Osteocyte (in vitro differentiated cells): ENCODE measurements around the gene PTTG1. TPM values are rescaled to one million over a fixed set of nuclear protein-coding genes. Genes with fewer than 3 reads are reported as not detected.

Experiments
- DNase-seq: peaks from one replicate; pipeline ENCODE4 v3.0.0; 2021; ENCODE audit warnings: mixed read lengths; ENCODE audit not compliant: unreplicated experiment; ENCODE audit errors: extremely low spot score
- H3K27ac Mint-ChIP-seq: one replicate; pipeline ENCODE4 v1.8.0; 2021; ENCODE audit warnings: mild to moderate bottlenecking, mixed read lengths; ENCODE audit not compliant: unreplicated experiment
- H3K27me3 Mint-ChIP-seq: one replicate; pipeline ENCODE4 v1.8.0; 2021; ENCODE audit warnings: mixed read lengths; ENCODE audit not compliant: unreplicated experiment
- H3K36me3 Mint-ChIP-seq: one replicate; pipeline ENCODE4 v1.8.0; 2021; ENCODE audit warnings: mixed read lengths; ENCODE audit not compliant: unreplicated experiment
- H3K4me1 Mint-ChIP-seq: one replicate; pipeline ENCODE4 v1.8.0; 2021; ENCODE audit warnings: mixed read lengths; ENCODE audit not compliant: unreplicated experiment
- H3K4me3 Mint-ChIP-seq: one replicate; pipeline ENCODE4 v1.8.0; 2021; ENCODE audit warnings: mild to moderate bottlenecking, moderate library complexity, mixed read lengths; ENCODE audit not compliant: unreplicated experiment
- H3K9me3 Mint-ChIP-seq: one replicate; pipeline ENCODE4 v1.8.0; 2021; ENCODE audit warnings: mixed read lengths; ENCODE audit not compliant: unreplicated experiment
- CTCF ChIP-seq: fragments of 200-600 bp; sonication (generic); IDR thresholded peaks from 2 replicates; pipeline ENCODE4 v1.5.0; 2021; ENCODE audit warnings: antibody characterized with exemption, mild to moderate bottlenecking, moderate library complexity
- total RNA-seq: library from RNA; stranded (reverse); gene quantifications from 2 replicates; pipeline ENCODE4 v1.2.1, GENCODE V29; 2021

Gene PTTG1
- total RNA-seq, 1 donor from 2014 or later = 20.7 TPM

- TF ChIP-seq CTCF = no peak
- Mint-ChIP-seq H3K4me1 (no peaks in the 10 kb centered on the region), H3K36me3 (no peaks in the 10 kb centered on the region), H3K27me3 (peaks cover 43% of the 10 kb centered on the region), H3K27ac (no peak overlapping the region), H3K9me3 (peaks cover 4% of the 10 kb centered on the region), H3K4me3 (no peak overlapping the region)
- no peak for DNase-seq
Observed at GRCh38 chr5:160445132-160445531, 23.5 kb downstream of the PTTG1 start.

GRCh38 chr5:160445751-160446150 is 24.1 kb downstream of the PTTG1 start:
- H3K4me1 Mint-ChIP-seq = no peaks in the 10 kb centered on the region
- no peaks in the 10 kb centered on the region for H3K36me3 Mint-ChIP-seq
- peaks cover 42% of the 10 kb centered on the region for H3K27me3 Mint-ChIP-seq
- H3K9me3 Mint-ChIP-seq = peaks cover 4% of the 10 kb centered on the region
- DNase-seq = no peak
- no peak overlapping the region for H3K27ac Mint-ChIP-seq
- no peak for TF ChIP-seq CTCF
- no peak overlapping the region for H3K4me3 Mint-ChIP-seq

- Mint-ChIP-seq H3K4me3 (no peak overlapping the region), H3K27ac (no peak overlapping the region), H3K36me3 (no peaks in the 10 kb centered on the region), H3K4me1 (no peaks in the 10 kb centered on the region), H3K27me3 (peaks cover 46% of the 10 kb centered on the region), H3K9me3 (peaks cover 4% of the 10 kb centered on the region)
- DNase-seq = no peak
- TF ChIP-seq CTCF = no peak
Observed at GRCh38 chr5:160448886-160449285, 27.2 kb downstream of the PTTG1 start.

GRCh38 chr5:160449458-160449857 is 27.8 kb downstream of the PTTG1 start:
- Mint-ChIP-seq H3K4me1 (no peaks in the 10 kb centered on the region), H3K9me3 (peaks cover 4% of the 10 kb centered on the region), H3K36me3 (no peaks in the 10 kb centered on the region), H3K27me3 (peaks cover 44% of the 10 kb centered on the region), H3K27ac (no peak overlapping the region), H3K4me3 (no peak overlapping the region)
- no peak for DNase-seq
- no peak for TF ChIP-seq CTCF

GRCh38 chr5:160450164-160450932 is 28.7 kb downstream of the PTTG1 start:
- H3K27ac Mint-ChIP-seq = no peak overlapping the region
- H3K9me3 Mint-ChIP-seq = peaks cover 4% of the 10 kb centered on the region
- no peak overlapping the region for H3K4me3 Mint-ChIP-seq
- TF ChIP-seq CTCF = no peak
- H3K36me3 Mint-ChIP-seq = no peaks in the 10 kb centered on the region
- DNase-seq = no peak
- H3K27me3 Mint-ChIP-seq = peaks cover 36% of the 10 kb centered on the region
- H3K4me1 Mint-ChIP-seq = no peaks in the 10 kb centered on the region
